Osteoblast (primary cell): ENCODE results near the gene GFRA1. TPM values are rescaled to one million over a fixed set of nuclear protein-coding genes. Genes with fewer than 3 reads are reported as not detected.

Experiments
- DNase-seq: peaks from one replicate; pipeline ENCODE4 v3.0.0; 2011; ENCODE audit warnings: low spot score, mixed read lengths; ENCODE audit not compliant: insufficient read length; ENCODE audit errors: missing footprints
- H2AFZ ChIP-seq: 2 replicates; pipeline ENCODE4 v1.6.0; 2011; ENCODE audit warnings: mild to moderate bottlenecking, low read length
- H3K27ac ChIP-seq: 2 replicates; pipeline ENCODE4 v1.5.1; 2011; ENCODE audit warnings: mild to moderate bottlenecking, low read depth, low read length, moderate library complexity
- H3K27me3 ChIP-seq: 2 replicates; pipeline ENCODE4 v1.6.0; 2012; ENCODE audit warnings: mild to moderate bottlenecking, control low read depth, inconsistent platforms, low read length, moderate library complexity; ENCODE audit not compliant: insufficient read depth
- H3K36me3 ChIP-seq: 2 replicates; pipeline ENCODE4 v1.5.1; 2011; ENCODE audit warnings: mild to moderate bottlenecking, low read length, control low read depth, moderate library complexity; ENCODE audit not compliant: insufficient read depth
- H3K4me1 ChIP-seq: 2 replicates; pipeline ENCODE4 v1.5.1; 2011; ENCODE audit warnings: mild to moderate bottlenecking, low read length, control low read depth, moderate library complexity; ENCODE audit not compliant: insufficient read depth
- H3K4me2 ChIP-seq: 2 replicates; pipeline ENCODE4 v1.6.0; 2011; ENCODE audit warnings: mild to moderate bottlenecking, low read length; ENCODE audit not compliant: insufficient read depth
- H3K4me3 ChIP-seq: fragments of 200-600 bp; sonication (generic); 3 replicates; pipeline ENCODE4 v1.5.1; 2012; ENCODE audit warnings: mild to moderate bottlenecking, low read length, inconsistent platforms; ENCODE audit not compliant: insufficient read depth
- H3K79me2 ChIP-seq: 2 replicates; pipeline ENCODE4 v1.6.0; 2012; ENCODE audit warnings: mild to moderate bottlenecking, low read length, control low read depth, inconsistent platforms; ENCODE audit not compliant: insufficient read depth
- H3K9me3 ChIP-seq: 2 replicates; pipeline ENCODE4 v1.5.1; 2011; ENCODE audit warnings: low read depth, low read length, control low read depth
- H4K20me1 ChIP-seq: 2 replicates; pipeline ENCODE4 v1.6.0; 2012; ENCODE audit warnings: mild to moderate bottlenecking, low read length, control low read depth; ENCODE audit not compliant: insufficient read depth
- total RNA-seq: library from RNA; depleted of rRNA; stranded (reverse); fragments of >200 nt; gene quantifications from 2 replicates; pipeline ENCODE4 v1.2.3, GENCODE V29; 2012
- TF ChIP-seq, protein P1 (sequence below): IDR thresholded peaks from 2 replicates; pipeline ENCODE4 v1.5.1; 2011; ENCODE audit warnings: mild to moderate bottlenecking, low read depth, low read length, moderate library complexity; ENCODE audit errors: extremely low read depth

GFRA1 gene
- total RNA-seq, 1 donor = 76.0 TPM

DNA sequence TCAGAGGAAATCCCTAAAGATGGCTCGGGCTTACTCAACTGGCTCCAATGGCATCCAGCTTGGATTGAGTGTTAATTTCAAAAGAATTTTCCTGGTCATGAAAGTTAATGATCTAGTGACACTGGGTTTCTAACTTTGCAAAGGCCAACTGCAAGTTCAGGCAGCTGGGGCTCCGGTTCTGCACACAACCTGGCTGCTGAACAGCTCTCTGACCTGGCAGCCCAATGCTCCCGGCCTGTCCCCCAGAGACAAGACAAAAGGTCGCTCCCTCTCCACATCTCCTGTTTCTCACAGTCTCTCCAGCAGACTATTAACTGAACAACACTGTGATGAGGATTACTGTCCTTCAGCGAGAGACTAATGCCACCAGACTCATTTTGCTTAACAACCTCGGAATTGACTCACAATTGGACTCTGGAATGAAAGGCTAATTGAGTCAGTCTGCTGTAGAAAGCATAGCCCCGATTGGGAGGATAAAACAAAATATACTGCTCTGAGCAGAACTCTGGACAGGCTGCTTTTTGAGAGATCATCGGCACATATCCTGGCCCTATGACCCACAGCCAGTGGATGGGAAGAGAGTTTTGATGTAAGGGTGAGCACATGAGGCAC is 174.5 kb downstream of the GFRA1 start:
- Histone ChIP-seq H3K4me2 (peak overlapping the region; percentile 33), H2AFZ (no peak overlapping the region), H3K4me1 (no peaks in the 10 kb centered on the region), H3K79me2 (no peaks in the 10 kb centered on the region), H3K4me3 (no peak overlapping the region), H3K27ac (no peak overlapping the region), H3K9me3 (no peaks in the 10 kb centered on the region), H4K20me1 (no peaks in the 10 kb centered on the region), H3K36me3 (no peaks in the 10 kb centered on the region), H3K27me3 (no peaks in the 10 kb centered on the region)
- TF ChIP-seq, protein P1, sequence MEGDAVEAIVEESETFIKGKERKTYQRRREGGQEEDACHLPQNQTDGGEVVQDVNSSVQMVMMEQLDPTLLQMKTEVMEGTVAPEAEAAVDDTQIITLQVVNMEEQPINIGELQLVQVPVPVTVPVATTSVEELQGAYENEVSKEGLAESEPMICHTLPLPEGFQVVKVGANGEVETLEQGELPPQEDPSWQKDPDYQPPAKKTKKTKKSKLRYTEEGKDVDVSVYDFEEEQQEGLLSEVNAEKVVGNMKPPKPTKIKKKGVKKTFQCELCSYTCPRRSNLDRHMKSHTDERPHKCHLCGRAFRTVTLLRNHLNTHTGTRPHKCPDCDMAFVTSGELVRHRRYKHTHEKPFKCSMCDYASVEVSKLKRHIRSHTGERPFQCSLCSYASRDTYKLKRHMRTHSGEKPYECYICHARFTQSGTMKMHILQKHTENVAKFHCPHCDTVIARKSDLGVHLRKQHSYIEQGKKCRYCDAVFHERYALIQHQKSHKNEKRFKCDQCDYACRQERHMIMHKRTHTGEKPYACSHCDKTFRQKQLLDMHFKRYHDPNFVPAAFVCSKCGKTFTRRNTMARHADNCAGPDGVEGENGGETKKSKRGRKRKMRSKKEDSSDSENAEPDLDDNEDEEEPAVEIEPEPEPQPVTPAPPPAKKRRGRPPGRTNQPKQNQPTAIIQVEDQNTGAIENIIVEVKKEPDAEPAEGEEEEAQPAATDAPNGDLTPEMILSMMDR = no peak
- DNase-seq = no peak

DNA sequence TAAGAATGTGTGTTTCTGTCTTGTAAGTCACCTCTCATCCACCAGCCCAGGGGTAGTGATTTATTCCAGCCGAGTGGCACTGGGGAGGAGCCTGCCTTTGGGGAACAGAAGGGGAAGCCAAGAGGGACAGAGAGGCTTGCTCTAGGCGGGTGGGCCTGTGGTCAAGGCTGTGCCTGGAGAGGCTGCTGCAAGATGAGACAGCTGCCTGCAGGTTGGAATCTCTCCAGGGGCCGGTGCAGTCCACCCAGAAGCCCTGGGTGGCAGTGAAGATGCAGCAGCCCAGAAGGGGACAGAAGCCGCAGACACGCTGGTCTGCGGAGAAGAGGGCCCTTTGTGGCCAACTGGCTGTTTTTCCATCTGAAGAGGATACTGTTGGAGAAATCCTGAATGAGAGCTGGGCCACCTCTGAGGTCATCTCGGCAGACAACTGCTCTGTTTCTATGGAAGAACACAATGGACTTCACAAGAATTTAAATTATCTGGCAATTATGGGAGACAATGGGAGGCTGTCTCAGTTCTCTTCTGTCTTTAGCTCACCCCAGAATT is 175.7 kb downstream of the GFRA1 start:
- Histone ChIP-seq H3K4me3 (no peak overlapping the region), H3K9me3 (no peaks in the 10 kb centered on the region), H2AFZ (no peak overlapping the region), H3K36me3 (no peaks in the 10 kb centered on the region), H3K79me2 (no peaks in the 10 kb centered on the region), H3K27ac (no peak overlapping the region), H4K20me1 (no peaks in the 10 kb centered on the region), H3K4me1 (no peaks in the 10 kb centered on the region), H3K4me2 (no peak overlapping the region), H3K27me3 (no peaks in the 10 kb centered on the region)
- TF ChIP-seq, protein P1 = no peak
- no peak for DNase-seq

DNA sequence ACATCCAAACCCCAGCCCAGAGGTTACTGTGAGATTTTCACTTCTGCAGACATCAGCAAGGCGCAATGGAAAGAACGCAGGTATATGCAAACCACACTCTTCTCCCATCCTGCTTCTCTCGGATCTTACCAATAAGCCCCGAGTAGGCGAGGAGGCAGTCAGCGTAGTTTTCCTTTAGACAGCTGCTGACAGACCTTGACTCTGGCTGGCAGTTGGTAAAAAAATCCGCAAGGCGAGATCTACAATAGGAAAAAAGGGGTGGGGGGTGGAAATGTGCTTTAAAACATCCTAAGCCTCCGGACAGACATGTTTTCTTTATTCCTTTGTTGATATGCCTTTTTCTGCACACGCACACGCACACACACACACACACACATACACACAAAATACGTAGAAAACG is 176.5 kb downstream of the GFRA1 start:
- TF ChIP-seq, protein P1 = no peak
- Histone ChIP-seq H4K20me1 (no peaks in the 10 kb centered on the region), H3K36me3 (no peaks in the 10 kb centered on the region), H3K79me2 (no peaks in the 10 kb centered on the region), H3K27me3 (no peaks in the 10 kb centered on the region), H2AFZ (no peak overlapping the region), H3K27ac (no peak overlapping the region), H3K4me3 (no peak overlapping the region), H3K9me3 (no peaks in the 10 kb centered on the region), H3K4me1 (no peaks in the 10 kb centered on the region), H3K4me2 (no peak overlapping the region)
- no peak for DNase-seq

DNA sequence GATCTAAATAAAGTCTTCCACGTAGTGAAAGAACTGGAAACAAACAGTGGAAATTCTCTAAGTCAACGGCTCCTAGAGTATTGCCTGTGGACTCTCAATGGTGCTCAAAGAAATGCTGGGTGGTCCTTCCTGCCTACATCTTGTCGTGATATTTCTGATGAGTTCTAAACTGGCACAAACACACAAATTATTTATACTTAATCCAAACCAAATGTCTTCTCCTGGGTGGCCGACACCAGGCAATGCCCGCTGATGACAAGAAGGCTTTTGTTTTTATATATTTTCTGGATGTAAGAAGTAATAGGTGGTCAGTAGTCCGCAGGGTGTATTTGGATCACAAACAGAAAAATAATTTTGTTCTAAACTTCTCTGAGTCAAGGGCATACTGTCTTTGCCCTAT is 178.7 kb downstream of the GFRA1 start:
- no peak overlapping the region for H2AFZ ChIP-seq
- no peak overlapping the region for H3K4me3 ChIP-seq
- H3K4me2 ChIP-seq = no peak overlapping the region
- TF ChIP-seq, protein P1 = no peak
- H3K36me3 ChIP-seq = no peaks in the 10 kb centered on the region
- H3K27me3 ChIP-seq = no peaks in the 10 kb centered on the region
- H3K4me1 ChIP-seq = no peaks in the 10 kb centered on the region
- DNase-seq = no peak
- H3K9me3 ChIP-seq = no peaks in the 10 kb centered on the region
- no peaks in the 10 kb centered on the region for H4K20me1 ChIP-seq
- H3K79me2 ChIP-seq = no peaks in the 10 kb centered on the region
- no peak overlapping the region for H3K27ac ChIP-seq
